GM23338 (cell line): Measurements from ENCODE around the gene ITGB2. TPM values are rescaled to one million over a fixed set of nuclear protein-coding genes. Genes with fewer than 3 reads are reported as not detected.

Experiments
- ATAC-seq: fragments of 200-7000 bp; cut with Tn5 transposase; 3 replicates; pipeline ENCODE4 v1.9.1; 2020
- DNase-seq: peaks from one replicate; pipeline ENCODE4 v3.0.0-alpha.2; 2015; ENCODE audit warnings: low spot score
- H2AFZ ChIP-seq: fragments of 200-600 bp; sonication (generic); 2 replicates; pipeline ENCODE4 v1.8.0; 2016; ENCODE audit warnings: antibody characterized with exemption, mild to moderate bottlenecking, moderate library complexity
- H3F3A ChIP-seq: fragments of 200-600 bp; sonication (generic); replicated peaks from 2 replicates; pipeline ENCODE4 v1.8.0; 2017; ENCODE audit warnings: antibody characterized with exemption, mixed run types, low read depth
- H3K27ac ChIP-seq: fragments of 200-600 bp; sonication (generic); 2 replicates; pipeline ENCODE4 v1.6.1; 2016; ENCODE audit warnings: low read depth
- H3K27me3 ChIP-seq: fragments of 200-600 bp; sonication (generic); 2 replicates; pipeline ENCODE4 v1.8.0; 2016; ENCODE audit warnings: mild to moderate bottlenecking, mixed run types, moderate library complexity; ENCODE audit not compliant: insufficient read depth
- H3K36me3 ChIP-seq: fragments of 200-600 bp; sonication (generic); 2 replicates; pipeline ENCODE4 v1.8.0; 2016; ENCODE audit warnings: mild to moderate bottlenecking; ENCODE audit not compliant: insufficient read depth
- H3K4me1 ChIP-seq: fragments of 200-600 bp; sonication (generic); 2 replicates; pipeline ENCODE4 v1.8.0; 2016; ENCODE audit warnings: mild to moderate bottlenecking, moderate library complexity; ENCODE audit not compliant: insufficient read depth
- H3K4me2 ChIP-seq: fragments of 200-600 bp; sonication (generic); 2 replicates; pipeline ENCODE4 v1.7.1; 2017; ENCODE audit warnings: mixed run types
- H3K4me3 ChIP-seq: fragments of 200-600 bp; sonication (generic); 2 replicates; pipeline ENCODE4 v1.6.1; 2016; ENCODE audit warnings: mixed run types
- H3K79me2 ChIP-seq: fragments of 200-600 bp; sonication (generic); replicated peaks from 2 replicates; pipeline ENCODE4 v1.8.0; 2017; ENCODE audit warnings: mild to moderate bottlenecking; ENCODE audit not compliant: insufficient read depth
- H3K9me2 ChIP-seq: fragments of 200-600 bp; sonication (generic); 2 replicates; pipeline ENCODE4 v1.8.0; 2017; ENCODE audit not compliant: insufficient read depth
- H4K20me1 ChIP-seq: fragments of 200-600 bp; sonication (generic); replicated peaks from 2 replicates; pipeline ENCODE4 v1.8.0; 2017; ENCODE audit warnings: mild to moderate bottlenecking; ENCODE audit not compliant: insufficient read depth
- H3K27ac Mint-ChIP-seq: 2 replicates; pipeline ENCODE4 v1.8.0; 2020; ENCODE audit warnings: inconsistent platforms, mild to moderate bottlenecking, moderate library complexity, mixed read lengths
- H3K27me3 Mint-ChIP-seq: 3 replicates; pipeline ENCODE4 v1.8.0; 2022; ENCODE audit warnings: low read depth, mild to moderate bottlenecking, moderate library complexity, mixed read lengths, inconsistent platforms; ENCODE audit not compliant: insufficient read depth, poor library complexity
- H3K36me3 Mint-ChIP-seq: 3 replicates; pipeline ENCODE4 v1.8.0; 2021; ENCODE audit warnings: low read depth, mild to moderate bottlenecking, inconsistent platforms, moderate library complexity, mixed read lengths
- H3K4me1 Mint-ChIP-seq: 3 replicates; pipeline ENCODE4 v1.8.0; 2020; ENCODE audit warnings: mild to moderate bottlenecking, inconsistent platforms, mixed read lengths
- H3K4me3 Mint-ChIP-seq: 3 replicates; pipeline ENCODE4 v1.8.0; 2021; ENCODE audit warnings: moderate library complexity, mild to moderate bottlenecking, inconsistent platforms, mixed read lengths
- H3K9me3 Mint-ChIP-seq: 3 replicates; pipeline ENCODE4 v1.8.0; 2020; ENCODE audit warnings: moderate library complexity, mild to moderate bottlenecking, inconsistent platforms, mixed read lengths
- CREB1 ChIP-seq: fragments of 250-450 bp; sonication (Bioruptor Pico); IDR thresholded peaks from 2 replicates; pipeline ENCODE4 v1.5.0; 2020; ENCODE audit warnings: low read depth, mild to moderate bottlenecking, moderate library complexity
- EZH2 ChIP-seq: fragments of 200-600 bp; sonication (generic); IDR thresholded peaks from one replicate; pipeline ENCODE4 v1.8.0; 2017; ENCODE audit warnings: antibody characterized with exemption, mild to moderate bottlenecking, low read depth; ENCODE audit not compliant: unreplicated experiment
- EZH2phosphoT487 ChIP-seq: fragments of 200-600 bp; sonication (generic); IDR thresholded peaks from one replicate; pipeline ENCODE4 v1.8.1; 2018; ENCODE audit warnings: antibody characterized with exemption; ENCODE audit not compliant: unreplicated experiment
- JUNB ChIP-seq: IDR thresholded peaks from one replicate; pipeline ENCODE4 v1.6.1; 2016; ENCODE audit warnings: antibody characterized with exemption; ENCODE audit not compliant: unreplicated experiment
- NANOG ChIP-seq: IDR thresholded peaks from 2 replicates; pipeline ENCODE4 v1.6.1; 2016; ENCODE audit warnings: antibody characterized with exemption, borderline replicate concordance
- POLR2AphosphoS5 ChIP-seq: IDR thresholded peaks from 2 replicates; pipeline ENCODE4 v1.6.1; 2016; ENCODE audit warnings: antibody characterized with exemption, low read depth
- STAT1 ChIP-seq: IDR thresholded peaks from one replicate; pipeline ENCODE4 v1.6.1; 2016; ENCODE audit warnings: antibody characterized with exemption; ENCODE audit not compliant: unreplicated experiment
- ZNF114 ChIP-seq: fragments of 250-450 bp; sonication (Bioruptor Pico); IDR thresholded peaks from 2 replicates; pipeline ENCODE4 v1.5.0; 2020; ENCODE audit warnings: mild to moderate bottlenecking, moderate library complexity
- ZNF331 ChIP-seq: fragments of 250-450 bp; sonication (Bioruptor Pico); IDR thresholded peaks from 2 replicates; pipeline ENCODE4 v1.5.0; 2020; ENCODE audit warnings: low read depth, mild to moderate bottlenecking, moderate library complexity
- polyA plus RNA-seq: library from polyadenylated mRNA; unstranded; fragments of >200 nt; fragmentation: Nextera tagmentation; extraction: Ambion mirVana; gene quantifications from 2 replicates; pipeline ENCODE4 v1.2.1, GENCODE V29; 2016
- total RNA-seq: library from RNA; depleted of rRNA; stranded (reverse); fragments of >200 nt; shearing (Covaris generic); gene quantifications from 2 replicates; pipeline ENCODE4 v1.2.3, GENCODE V29; 2014
- TF ChIP-seq, protein P1 (sequence below), 2 experiments: fragments of 200-600 bp in 1 of 2; sonication (generic) in 1 of 2; conservative IDR thresholded peaks; 2 replicates each; pipeline versions ENCODE4 v1.5.1 to v1.6.1; 2016 to 2017; ENCODE audit warnings: antibody characterized with exemption in 2 of 2, low read depth in 2 of 2, mild to moderate bottlenecking in 2 of 2, moderate library complexity in 1 of 2
- TF ChIP-seq, protein P2 (sequence below): fragments of 250-450 bp; sonication (Bioruptor Pico); IDR thresholded peaks from 2 replicates; pipeline ENCODE4 v1.5.0; 2020; ENCODE audit warnings: mild to moderate bottlenecking, moderate library complexity
- TF ChIP-seq, protein P3 (sequence below): IDR thresholded peaks from 2 replicates; pipeline ENCODE4 v1.6.1; 2016; ENCODE audit warnings: antibody characterized with exemption
- TF ChIP-seq, protein P4 (sequence below): IDR thresholded peaks from one replicate; pipeline ENCODE4 v1.6.1; 2018; ENCODE audit warnings: antibody characterized with exemption; ENCODE audit not compliant: unreplicated experiment

ITGB2 gene
- total and polyA plus RNA-seq, 2 experiments from 2014 or later = 0.44 to 0.63 TPM

DNA sequence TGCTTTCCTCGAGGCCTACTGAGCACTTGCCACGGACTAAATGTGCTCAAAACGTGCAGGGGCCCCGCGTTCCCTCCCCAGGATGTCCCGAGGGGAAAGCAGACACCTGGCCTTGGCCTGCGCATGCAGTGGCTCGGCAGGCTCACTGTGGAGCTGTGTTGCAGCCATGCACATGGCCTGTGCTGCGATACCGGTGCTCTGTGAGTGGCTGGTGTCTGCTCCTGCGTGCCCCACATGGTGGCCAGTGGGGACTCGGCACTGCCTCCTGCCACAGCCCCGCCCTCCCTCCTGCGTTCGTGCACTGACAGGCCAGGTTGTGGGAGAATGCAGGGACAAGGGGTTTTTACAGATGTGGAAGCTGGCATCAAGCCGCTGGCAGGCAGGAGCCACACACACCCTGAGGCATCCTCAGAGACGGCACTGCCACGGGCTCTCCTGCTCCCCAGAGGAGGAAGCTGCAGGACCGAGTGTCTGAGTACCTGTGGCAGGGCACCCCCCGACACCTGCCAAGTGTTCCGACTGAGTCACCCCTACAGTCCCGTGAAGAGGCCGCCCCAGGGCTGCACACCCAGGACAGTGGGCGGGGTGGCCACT is 30.3 kb downstream of the ITGB2 start:
- ATAC-seq = no peak

More for the DNA sequence above, 30.3 kb downstream of the ITGB2 start:
- no peak overlapping the region for H3K27ac Mint-ChIP-seq
- no peak overlapping the region for H3K4me3 ChIP-seq
- H3K4me3 Mint-ChIP-seq = no peak overlapping the region
- no peaks in the 10 kb centered on the region for H3K27me3 ChIP-seq
- H2AFZ ChIP-seq = no peak overlapping the region
- TF ChIP-seq POLR2AphosphoS5 = no peak
- no peak for TF ChIP-seq NANOG
- no peak for TF ChIP-seq JUNB
- no peak for TF ChIP-seq EZH2phosphoT487
- TF ChIP-seq, protein P1, sequence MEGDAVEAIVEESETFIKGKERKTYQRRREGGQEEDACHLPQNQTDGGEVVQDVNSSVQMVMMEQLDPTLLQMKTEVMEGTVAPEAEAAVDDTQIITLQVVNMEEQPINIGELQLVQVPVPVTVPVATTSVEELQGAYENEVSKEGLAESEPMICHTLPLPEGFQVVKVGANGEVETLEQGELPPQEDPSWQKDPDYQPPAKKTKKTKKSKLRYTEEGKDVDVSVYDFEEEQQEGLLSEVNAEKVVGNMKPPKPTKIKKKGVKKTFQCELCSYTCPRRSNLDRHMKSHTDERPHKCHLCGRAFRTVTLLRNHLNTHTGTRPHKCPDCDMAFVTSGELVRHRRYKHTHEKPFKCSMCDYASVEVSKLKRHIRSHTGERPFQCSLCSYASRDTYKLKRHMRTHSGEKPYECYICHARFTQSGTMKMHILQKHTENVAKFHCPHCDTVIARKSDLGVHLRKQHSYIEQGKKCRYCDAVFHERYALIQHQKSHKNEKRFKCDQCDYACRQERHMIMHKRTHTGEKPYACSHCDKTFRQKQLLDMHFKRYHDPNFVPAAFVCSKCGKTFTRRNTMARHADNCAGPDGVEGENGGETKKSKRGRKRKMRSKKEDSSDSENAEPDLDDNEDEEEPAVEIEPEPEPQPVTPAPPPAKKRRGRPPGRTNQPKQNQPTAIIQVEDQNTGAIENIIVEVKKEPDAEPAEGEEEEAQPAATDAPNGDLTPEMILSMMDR (conservative IDR thresholded peaks at IDR 0.05; ENCODE audit: low read depth in 2 of 2) = no peak
- no peak for TF ChIP-seq ZNF331 (CRISPR knock-in tag)
- TF ChIP-seq, protein P2, sequence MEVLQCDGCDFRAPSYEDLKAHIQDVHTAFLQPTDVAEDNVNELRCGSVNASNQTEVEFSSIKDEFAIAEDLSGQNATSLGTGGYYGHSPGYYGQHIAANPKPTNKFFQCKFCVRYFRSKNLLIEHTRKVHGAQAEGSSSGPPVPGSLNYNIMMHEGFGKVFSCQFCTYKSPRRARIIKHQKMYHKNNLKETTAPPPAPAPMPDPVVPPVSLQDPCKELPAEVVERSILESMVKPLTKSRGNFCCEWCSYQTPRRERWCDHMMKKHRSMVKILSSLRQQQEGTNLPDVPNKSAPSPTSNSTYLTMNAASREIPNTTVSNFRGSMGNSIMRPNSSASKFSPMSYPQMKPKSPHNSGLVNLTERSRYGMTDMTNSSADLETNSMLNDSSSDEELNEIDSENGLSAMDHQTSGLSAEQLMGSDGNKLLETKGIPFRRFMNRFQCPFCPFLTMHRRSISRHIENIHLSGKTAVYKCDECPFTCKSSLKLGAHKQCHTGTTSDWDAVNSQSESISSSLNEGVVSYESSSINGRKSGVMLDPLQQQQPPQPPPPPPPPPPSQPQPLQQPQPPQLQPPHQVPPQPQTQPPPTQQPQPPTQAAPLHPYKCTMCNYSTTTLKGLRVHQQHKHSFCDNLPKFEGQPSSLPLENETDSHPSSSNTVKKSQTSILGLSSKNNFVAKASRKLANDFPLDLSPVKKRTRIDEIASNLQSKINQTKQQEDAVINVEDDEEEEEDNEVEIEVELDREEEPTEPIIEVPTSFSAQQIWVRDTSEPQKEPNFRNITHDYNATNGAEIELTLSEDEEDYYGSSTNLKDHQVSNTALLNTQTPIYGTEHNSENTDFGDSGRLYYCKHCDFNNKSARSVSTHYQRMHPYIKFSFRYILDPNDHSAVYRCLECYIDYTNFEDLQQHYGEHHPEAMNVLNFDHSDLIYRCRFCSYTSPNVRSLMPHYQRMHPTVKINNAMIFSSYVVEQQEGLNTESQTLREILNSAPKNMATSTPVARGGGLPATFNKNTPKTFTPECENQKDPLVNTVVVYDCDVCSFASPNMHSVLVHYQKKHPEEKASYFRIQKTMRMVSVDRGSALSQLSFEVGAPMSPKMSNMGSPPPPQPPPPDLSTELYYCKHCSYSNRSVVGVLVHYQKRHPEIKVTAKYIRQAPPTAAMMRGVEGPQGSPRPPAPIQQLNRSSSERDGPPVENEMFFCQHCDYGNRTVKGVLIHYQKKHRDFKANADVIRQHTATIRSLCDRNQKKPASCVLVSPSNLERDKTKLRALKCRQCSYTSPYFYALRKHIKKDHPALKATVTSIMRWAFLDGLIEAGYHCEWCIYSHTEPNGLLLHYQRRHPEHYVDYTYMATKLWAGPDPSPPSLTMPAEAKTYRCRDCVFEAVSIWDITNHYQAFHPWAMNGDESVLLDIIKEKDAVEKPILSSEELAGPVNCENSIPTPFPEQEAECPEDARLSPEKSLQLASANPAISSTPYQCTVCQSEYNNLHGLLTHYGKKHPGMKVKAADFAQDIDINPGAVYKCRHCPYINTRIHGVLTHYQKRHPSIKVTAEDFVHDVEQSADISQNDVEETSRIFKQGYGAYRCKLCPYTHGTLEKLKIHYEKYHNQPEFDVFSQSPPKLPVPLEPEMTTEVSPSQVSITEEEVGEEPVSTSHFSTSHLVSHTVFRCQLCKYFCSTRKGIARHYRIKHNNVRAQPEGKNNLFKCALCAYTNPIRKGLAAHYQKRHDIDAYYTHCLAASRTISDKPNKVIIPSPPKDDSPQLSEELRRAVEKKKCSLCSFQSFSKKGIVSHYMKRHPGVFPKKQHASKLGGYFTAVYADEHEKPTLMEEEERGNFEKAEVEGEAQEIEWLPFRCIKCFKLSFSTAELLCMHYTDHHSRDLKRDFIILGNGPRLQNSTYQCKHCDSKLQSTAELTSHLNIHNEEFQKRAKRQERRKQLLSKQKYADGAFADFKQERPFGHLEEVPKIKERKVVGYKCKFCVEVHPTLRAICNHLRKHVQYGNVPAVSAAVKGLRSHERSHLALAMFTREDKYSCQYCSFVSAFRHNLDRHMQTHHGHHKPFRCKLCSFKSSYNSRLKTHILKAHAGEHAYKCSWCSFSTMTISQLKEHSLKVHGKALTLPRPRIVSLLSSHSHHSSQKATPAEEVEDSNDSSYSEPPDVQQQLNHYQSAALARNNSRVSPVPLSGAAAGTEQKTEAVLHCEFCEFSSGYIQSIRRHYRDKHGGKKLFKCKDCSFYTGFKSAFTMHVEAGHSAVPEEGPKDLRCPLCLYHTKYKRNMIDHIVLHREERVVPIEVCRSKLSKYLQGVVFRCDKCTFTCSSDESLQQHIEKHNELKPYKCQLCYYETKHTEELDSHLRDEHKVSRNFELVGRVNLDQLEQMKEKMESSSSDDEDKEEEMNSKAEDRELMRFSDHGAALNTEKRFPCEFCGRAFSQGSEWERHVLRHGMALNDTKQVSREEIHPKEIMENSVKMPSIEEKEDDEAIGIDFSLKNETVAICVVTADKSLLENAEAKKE = no peak
- TF ChIP-seq ZNF114 (CRISPR knock-in tag) = no peak
- TF ChIP-seq STAT1 = no peak
- no peak for TF ChIP-seq CREB1 (CRISPR knock-in tag)
- TF ChIP-seq, protein P3, sequence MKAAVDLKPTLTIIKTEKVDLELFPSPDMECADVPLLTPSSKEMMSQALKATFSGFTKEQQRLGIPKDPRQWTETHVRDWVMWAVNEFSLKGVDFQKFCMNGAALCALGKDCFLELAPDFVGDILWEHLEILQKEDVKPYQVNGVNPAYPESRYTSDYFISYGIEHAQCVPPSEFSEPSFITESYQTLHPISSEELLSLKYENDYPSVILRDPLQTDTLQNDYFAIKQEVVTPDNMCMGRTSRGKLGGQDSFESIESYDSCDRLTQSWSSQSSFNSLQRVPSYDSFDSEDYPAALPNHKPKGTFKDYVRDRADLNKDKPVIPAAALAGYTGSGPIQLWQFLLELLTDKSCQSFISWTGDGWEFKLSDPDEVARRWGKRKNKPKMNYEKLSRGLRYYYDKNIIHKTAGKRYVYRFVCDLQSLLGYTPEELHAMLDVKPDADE = no peak
- TF ChIP-seq EZH2 = no peak
- TF ChIP-seq, protein P4, sequence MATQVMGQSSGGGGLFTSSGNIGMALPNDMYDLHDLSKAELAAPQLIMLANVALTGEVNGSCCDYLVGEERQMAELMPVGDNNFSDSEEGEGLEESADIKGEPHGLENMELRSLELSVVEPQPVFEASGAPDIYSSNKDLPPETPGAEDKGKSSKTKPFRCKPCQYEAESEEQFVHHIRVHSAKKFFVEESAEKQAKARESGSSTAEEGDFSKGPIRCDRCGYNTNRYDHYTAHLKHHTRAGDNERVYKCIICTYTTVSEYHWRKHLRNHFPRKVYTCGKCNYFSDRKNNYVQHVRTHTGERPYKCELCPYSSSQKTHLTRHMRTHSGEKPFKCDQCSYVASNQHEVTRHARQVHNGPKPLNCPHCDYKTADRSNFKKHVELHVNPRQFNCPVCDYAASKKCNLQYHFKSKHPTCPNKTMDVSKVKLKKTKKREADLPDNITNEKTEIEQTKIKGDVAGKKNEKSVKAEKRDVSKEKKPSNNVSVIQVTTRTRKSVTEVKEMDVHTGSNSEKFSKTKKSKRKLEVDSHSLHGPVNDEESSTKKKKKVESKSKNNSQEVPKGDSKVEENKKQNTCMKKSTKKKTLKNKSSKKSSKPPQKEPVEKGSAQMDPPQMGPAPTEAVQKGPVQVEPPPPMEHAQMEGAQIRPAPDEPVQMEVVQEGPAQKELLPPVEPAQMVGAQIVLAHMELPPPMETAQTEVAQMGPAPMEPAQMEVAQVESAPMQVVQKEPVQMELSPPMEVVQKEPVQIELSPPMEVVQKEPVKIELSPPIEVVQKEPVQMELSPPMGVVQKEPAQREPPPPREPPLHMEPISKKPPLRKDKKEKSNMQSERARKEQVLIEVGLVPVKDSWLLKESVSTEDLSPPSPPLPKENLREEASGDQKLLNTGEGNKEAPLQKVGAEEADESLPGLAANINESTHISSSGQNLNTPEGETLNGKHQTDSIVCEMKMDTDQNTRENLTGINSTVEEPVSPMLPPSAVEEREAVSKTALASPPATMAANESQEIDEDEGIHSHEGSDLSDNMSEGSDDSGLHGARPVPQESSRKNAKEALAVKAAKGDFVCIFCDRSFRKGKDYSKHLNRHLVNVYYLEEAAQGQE = no peak
- no peaks in the 10 kb centered on the region for H3K9me3 Mint-ChIP-seq
- no peaks in the 10 kb centered on the region for H3K9me2 ChIP-seq
- no peak overlapping the region for H3K27ac ChIP-seq
- H3K79me2 ChIP-seq = no peaks in the 10 kb centered on the region
- peaks cover 5% of the 10 kb centered on the region for H3K27me3 Mint-ChIP-seq
- peaks cover 2% of the 10 kb centered on the region; the same call in 2 of the 3 replicates for H3K4me1 Mint-ChIP-seq
- H3K36me3 Mint-ChIP-seq = no peaks in the 10 kb centered on the region
- no peaks in the 10 kb centered on the region for H3F3A ChIP-seq
- no peaks in the 10 kb centered on the region for H4K20me1 ChIP-seq
- H3K4me2 ChIP-seq = no peak overlapping the region
- H3K4me1 ChIP-seq = no peaks in the 10 kb centered on the region
- no peak for DNase-seq
- no peaks in the 10 kb centered on the region for H3K36me3 ChIP-seq
